ENCODE data around the gene MBD3L4.
"Not testable (repeated sequence)": the region's sequence is repeated elsewhere in the genome, so short reads cannot be mapped to it uniquely, and the experiment has no call there.

MBD3L4 gene

DNA sequence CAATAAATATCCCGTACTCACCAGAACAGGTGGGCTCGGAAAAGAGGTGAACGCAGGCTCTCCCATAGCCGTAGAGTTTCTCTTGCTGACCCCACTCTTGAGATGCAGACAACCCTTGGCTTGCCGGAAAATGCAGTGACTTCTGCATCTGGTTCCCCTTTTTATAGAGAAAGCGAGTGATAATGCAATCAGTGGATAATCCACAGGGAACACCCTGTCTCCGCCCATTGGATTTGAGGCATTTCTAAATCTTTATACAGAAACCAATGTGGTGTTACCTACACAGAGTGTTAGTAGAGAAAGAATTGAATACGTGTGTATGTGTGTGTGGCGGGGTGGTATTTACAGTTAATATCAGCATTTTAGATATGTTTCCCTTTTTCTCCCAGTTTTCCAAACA lies at the start of gene MBD3L4:
Gene MBD3L4, minus strand, starts transcription at position 101 of the 400 bp plus-strand sequence. Its CDS starts 35 bp downstream, at position 66.
- not testable (repeated sequence) for DNase-seq (ENCODE audit: low read depth)

- no peak for DNase-seq (ENCODE audit: low read depth)
Observed at GRCh38 chr19:7088999-7089398, 49.0 kb upstream of the MBD3L4 start.

GRCh38 chr19:7083076-7083956 lies 43.3 kb upstream of the MBD3L4 start:
- no peak for DNase-seq (ENCODE audit: low read depth)

GRCh38 chr19:7078008-7078407 lies 38.0 kb upstream of the MBD3L4 start:
- DNase-seq (ENCODE audit: low read depth): no peak

DNA sequence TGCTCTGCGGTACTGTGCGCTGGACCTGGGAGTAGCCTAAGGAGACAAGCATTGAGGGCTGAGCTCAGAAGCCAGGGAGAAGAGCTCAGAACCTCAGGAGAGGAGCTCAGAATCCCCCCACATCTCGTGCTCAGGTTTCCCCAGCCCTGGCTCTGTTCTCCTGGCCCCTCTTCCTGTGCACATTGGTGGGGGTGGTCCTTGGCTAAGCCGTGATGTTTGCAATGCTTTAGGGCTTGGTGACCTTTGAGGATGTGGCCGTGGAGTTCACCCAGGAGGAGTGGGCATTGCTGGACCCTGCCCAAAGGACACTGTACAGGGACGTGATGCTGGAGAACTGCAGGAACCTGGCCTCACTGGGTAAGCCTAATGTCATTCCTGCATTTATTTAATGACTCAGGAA lies 36.2 kb upstream of the MBD3L4 start:
- no peak for DNase-seq (ENCODE audit: low read depth)

DNA sequence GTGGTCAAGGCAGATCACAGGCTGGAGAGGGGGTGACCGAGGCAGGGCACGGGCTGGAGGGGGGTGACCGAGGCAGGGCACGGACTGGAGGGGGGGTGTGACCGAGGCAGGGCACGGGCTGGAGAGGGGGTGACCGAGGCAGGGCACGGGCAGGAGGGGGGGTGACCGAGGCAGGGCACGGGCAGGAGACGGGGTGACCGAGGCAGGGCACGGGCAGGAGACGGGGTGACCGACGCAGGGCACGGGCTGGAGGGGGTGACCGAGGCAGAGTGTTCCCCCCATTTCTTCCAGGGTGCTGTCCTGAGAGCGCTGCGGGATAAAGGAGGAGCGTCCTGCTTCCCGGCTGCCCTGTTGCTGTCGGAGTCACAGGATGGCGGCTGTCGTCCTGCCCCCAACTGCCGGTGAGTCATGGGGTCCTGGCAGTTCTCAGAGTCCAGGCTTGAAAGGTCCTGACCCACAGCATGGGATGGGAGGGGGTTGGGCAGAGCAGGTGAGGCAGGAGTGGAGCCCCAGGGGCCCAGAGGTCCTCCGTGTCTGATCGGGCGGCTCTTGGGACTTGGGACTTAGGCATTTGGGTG lies 34.8 kb upstream of the MBD3L4 start:
- DNase-seq (ENCODE audit: low read depth): no peak

DNA sequence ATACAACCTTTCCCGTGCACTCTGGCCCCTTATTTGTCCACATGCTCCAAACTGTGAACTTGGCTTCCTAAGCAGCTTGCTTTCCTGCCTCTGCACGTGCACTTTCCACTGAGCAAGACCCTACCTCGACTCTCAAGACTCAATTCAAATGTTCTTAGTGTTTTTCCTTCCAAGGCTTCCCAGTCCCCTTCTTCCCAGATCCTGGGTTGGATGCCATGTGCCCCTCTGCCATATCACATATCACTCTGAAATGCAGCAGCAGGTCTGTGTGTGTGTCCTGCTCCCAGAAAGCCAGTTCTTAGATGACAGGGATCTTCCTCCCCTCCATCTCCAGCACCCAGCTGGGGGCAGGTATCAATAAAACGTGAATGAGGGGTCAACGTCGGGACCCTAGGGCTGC lies 32.6 kb upstream of the MBD3L4 start:
- no peak for DNase-seq (ENCODE audit: low read depth)

- DNase-seq (ENCODE audit: low read depth): no peak
Observed at GRCh38 chr19:7069904-7070226, 29.9 kb upstream of the MBD3L4 start.

- DNase-seq (ENCODE audit: low read depth): peak; percentile 94
Observed at GRCh38 chr19:7069042-7069903, 29.3 kb upstream of the MBD3L4 start, which contains the start of gene ZNF557. Gene ZNF557, plus strand, starts transcription at chr19:7069703. Its CDS starts 5,372 bp downstream, at chr19:7075075.

- no peak for DNase-seq (ENCODE audit: low read depth)
Observed at GRCh38 chr19:7068599-7068998, 28.6 kb upstream of the MBD3L4 start.

GRCh38 chr19:7067716-7068115 lies 27.7 kb upstream of the MBD3L4 start:
- no peak for DNase-seq (ENCODE audit: low read depth)

GRCh38 chr19:7067122-7067521 lies 27.1 kb upstream of the MBD3L4 start:
- not testable (repeated sequence) for DNase-seq (ENCODE audit: low read depth)

DNA sequence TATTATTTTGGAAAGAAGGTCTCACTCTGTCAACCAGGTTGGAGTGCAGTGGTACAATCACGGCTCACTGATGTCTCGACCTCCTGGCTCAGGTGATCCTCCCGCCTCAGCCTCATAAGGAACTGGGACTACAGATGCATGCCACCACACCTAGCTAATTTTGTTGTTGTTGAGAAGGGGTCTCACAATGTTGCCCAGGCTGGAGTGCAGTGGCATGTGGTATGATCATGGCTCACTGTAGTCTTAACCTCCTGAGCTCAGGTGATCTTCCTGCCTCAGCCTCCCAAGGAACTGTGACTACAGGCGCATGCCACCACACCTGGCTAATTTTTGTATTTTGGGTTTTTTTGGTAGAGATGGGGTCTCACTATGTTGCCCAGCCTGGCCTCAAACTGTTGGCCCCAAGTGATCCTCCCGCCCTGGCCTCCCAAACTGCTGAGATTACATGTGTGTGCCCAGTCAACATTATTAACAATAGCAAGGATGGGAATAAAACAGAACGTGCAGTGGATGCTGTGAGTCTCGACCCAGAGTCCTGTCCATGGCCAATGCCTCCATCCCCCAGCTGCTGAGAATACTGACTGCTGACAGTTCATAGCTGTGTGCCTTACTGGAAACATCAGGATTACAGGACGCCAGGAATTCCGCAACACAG lies 23.9 kb upstream of the MBD3L4 start:
- no peak for DNase-seq (ENCODE audit: low read depth)

- no peak for DNase-seq (ENCODE audit: low read depth)
Observed at GRCh38 chr19:7063339-7063738, 23.4 kb upstream of the MBD3L4 start.

DNA sequence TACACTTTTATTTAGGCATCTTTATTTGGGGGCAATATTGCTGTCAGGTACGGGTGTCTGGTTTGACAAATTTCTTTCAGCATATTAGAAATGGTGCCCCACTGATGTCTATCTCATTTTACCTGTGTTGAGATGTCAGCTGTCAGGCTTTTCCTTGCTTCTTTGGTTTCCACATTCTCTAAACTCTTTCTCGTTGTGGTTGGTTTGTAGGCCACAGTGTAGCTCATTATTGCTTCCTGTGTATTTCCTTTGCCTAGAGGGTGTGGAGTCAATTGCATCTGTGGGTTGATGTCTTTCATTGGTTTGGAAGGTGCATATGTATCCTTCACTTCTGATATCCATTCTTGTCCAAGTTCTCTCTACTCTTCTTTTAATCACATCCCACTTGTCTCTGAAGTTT lies 20.0 kb upstream of the MBD3L4 start:
- DNase-seq (ENCODE audit: low read depth): not testable (repeated sequence)

DNA sequence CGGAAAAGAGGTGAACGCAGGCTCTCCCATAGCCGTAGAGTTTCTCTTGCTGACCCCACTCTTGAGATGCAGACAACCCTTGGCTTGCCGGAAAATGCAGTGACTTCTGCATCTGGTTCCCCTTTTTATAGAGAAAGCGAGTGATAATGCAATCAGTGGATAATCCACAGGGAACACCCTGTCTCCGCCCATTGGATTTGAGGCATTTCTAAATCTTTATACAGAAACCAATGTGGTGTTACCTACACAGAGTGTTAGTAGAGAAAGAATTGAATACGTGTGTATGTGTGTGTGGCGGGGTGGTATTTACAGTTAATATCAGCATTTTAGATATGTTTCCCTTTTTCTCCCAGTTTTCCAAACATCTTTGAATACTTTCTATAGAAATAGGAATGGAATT lies 18.6 kb upstream of the MBD3L4 start, which contains the start of gene MBD3L3:
Gene MBD3L3, minus strand, starts transcription at position 101 of the 400 bp plus-strand sequence. Its CDS starts 71 bp downstream, at position 30.
- DNase-seq (ENCODE audit: low read depth): not testable (repeated sequence)

DNA sequence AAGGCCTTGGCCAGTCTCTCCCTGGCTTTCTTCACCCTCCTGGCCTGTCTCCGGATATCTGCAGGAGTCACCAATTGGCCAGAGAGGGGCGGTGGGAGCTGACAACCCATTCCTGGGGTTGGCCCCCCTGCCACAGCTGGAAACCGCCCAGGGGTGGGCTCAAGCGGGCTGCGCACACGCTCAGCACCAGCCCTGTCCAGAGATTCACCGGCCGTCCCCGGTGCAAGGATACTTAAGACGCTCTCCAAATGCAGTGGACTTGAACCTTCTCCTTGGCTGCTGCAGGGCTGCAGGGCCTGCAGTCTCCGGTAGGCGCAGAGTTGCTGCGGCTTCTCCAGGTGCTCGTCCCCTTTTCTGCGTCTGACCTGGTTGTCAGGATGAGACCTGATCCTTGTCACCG lies 16.4 kb upstream of the MBD3L4 start:
- DNase-seq (ENCODE audit: low read depth): not testable (repeated sequence)

DNA sequence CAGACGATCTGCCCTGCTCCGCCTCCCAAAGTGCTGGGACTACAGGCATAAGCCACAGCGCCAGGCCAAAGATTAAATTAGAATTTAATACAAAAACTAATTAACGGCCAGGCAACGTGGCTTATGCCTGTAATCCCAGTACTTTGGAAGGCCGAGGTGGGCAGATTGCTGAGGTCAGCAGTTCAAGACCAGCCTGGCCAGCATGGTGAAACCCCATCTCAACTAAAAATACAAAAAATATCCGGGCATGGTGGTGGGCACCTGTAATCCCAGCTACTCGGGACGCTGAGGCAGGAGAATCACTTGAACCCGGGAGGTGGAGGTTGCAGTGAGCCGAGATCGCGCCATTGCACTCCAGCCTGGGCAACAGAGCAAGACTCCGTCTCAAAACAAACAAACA lies 15.7 kb upstream of the MBD3L4 start:
- DNase-seq (ENCODE audit: low read depth): not testable (repeated sequence)

GRCh38 chr19:7054635-7055368 lies 14.8 kb upstream of the MBD3L4 start:
- DNase-seq (ENCODE audit: low read depth): not testable (repeated sequence)

DNA sequence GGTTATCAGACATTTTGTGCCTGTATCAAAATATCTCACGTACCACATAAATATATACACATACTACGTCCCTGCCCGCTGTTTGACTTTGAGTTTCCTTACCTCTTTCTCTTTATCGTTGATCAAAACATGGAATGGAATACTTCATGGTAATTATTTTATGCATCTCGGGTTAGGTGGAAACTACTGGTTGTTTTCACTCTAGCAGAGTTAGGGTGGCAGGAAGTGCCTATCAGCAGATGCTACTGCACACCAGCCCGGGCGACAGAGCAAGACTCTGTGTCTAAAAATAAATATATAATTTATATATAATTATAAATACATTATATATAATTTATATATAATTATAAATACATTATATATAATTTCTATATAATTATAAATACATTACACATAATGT lies 12.9 kb upstream of the MBD3L4 start:
- not testable (repeated sequence) for DNase-seq (ENCODE audit: low read depth)

- not testable (repeated sequence) for DNase-seq (ENCODE audit: low read depth)
Observed at GRCh38 chr19:7051421-7051820, 11.4 kb upstream of the MBD3L4 start.
